Stomach (tissue), 9 donors: ENCODE data around the gene PPP1R3G. TPM values are rescaled to one million over a fixed set of nuclear protein-coding genes. Genes with fewer than 3 reads are reported as not detected.

Experiments
- DNase-seq, 2 donors: peaks; one replicate each; pipeline versions ENCODE4 v3.0.0 to v3.0.0-alpha.2; 2013 to 2019
- H3K27ac ChIP-seq, 5 donors: fragments of 200-600 bp in 4 of 5; sonication (generic) in 4 of 5; one replicate each; pipeline ENCODE4 v1.5.1; 2013 to 2019; ENCODE audit warnings: mild to moderate bottlenecking in 1 of 5, moderate library complexity in 1 of 5
- H3K27me3 ChIP-seq, 3 donors: fragments of 200-600 bp; sonication (generic); one replicate each; pipeline ENCODE4 v1.5.1; 2017 to 2019; ENCODE audit warnings: mixed run types in 1 of 3
- H3K36me3 ChIP-seq, 4 donors: fragments of 200-600 bp; sonication (generic); 1 replicate in 3 of 4; 2 replicates in 1 of 4; pipeline ENCODE4 v1.5.1; 2016 to 2019
- H3K4me1 ChIP-seq, 4 donors: fragments of 200-600 bp; sonication (generic); one replicate each; pipeline ENCODE4 v1.5.1; 2016 to 2019
- H3K4me3 ChIP-seq, 4 donors: fragments of 200-600 bp; sonication (generic) in 3 of 4; one replicate each; pipeline ENCODE4 v1.5.1; 2016 to 2019; ENCODE audit warnings: mild to moderate bottlenecking in 1 of 4
- H3K9me3 ChIP-seq, 4 donors: fragments of 200-600 bp; sonication (generic); one replicate each; pipeline ENCODE4 v1.5.1; 2016 to 2019
- EP300 ChIP-seq: sonication (generic); formaldehyde crosslinking; IDR thresholded peaks from one replicate; pipeline ENCODE4 v1.6.1; 2017; ENCODE audit warnings: antibody characterized with exemption
- POLR2A ChIP-seq, 4 donors: fragments of 450-650 bp; IDR thresholded peaks; one replicate each; pipeline ENCODE4 v1.6.1; 2016; ENCODE audit warnings: antibody characterized with exemption in 4 of 4, control low read depth in 2 of 4, mild to moderate bottlenecking in 1 of 4, moderate library complexity in 1 of 4
- POLR2AphosphoS5 ChIP-seq, 3 donors: sonication (generic); formaldehyde crosslinking; IDR thresholded peaks; one replicate each; pipeline ENCODE4 v1.6.1; 2016; ENCODE audit warnings: antibody characterized with exemption in 3 of 3
- WGBS, 5 donors: extraction: QIAGEN DNeasy Blood & Tissue Kit in 3 of 5; methylation state at CpG; one replicate each; pipeline versions ENCODE4 v1.1.5 to v1.1.7; 2013 to 2018; 5-methylcytosine and 5-hydroxymethylcytosine counted together
- intact Hi-C: fragments of 100-400 bp; cut with DNase I; formaldehyde crosslinking; loops from one replicate; pipeline ENCODE4 v1.15.1; 2023; ENCODE audit warnings: low total_unique reads
- polyA plus RNA-seq, 3 donors: library from polyadenylated mRNA; stranded (reverse); fragments of 200-250 nt; gene quantifications; one replicate each; pipeline ENCODE4 v1.2.3, GENCODE V29; 2013
- total RNA-seq, 5 donors: library from RNA; depleted of rRNA; stranded (reverse); fragments of >200 nt; gene quantifications; one replicate each; pipeline versions ENCODE4 v1.1.0 to v1.2.3, GENCODE V29; 2014 to 2016
- TF ChIP-seq, protein P1 (sequence below), 7 experiments: fragments of 450-650 bp in 4 of 7; fragments of 200-600 bp in 3 of 7; sonication (generic) in 3 of 7; IDR thresholded peaks; one replicate each; pipeline ENCODE4 v1.5.1; 2016 to 2019; ENCODE audit warnings: antibody characterized with exemption in 7 of 7, control low read depth in 2 of 7, mild to moderate bottlenecking in 1 of 7
- donor health status: healthy with polysubstance abuse.
- donor health status: Bipolar disorder and iron deficiency.
- donor health status: healthy.

PPP1R3G gene
- total and polyA plus RNA-seq, 8 donors: 0.12 to 1.3 (median 0.61) TPM; not detected in 2

DNA sequence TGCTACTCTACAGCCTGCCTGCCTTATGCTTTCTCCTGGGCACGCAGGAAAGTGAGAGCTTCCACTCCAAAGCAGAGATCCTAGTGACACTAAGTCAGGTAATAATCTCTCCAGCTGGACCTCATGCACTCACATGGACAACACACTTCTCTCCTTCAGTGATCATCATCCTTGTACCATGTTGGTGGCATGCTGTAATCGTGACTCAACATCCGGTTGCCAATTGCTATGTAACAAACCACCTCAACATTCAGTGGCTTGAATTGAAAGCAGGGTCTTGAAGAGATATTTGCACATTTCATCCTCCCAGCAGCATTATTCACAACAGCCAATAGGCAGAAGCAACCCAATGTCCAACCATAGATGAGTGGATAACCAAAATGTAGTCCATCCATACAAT lies 40.3 kb upstream of the PPP1R3G start:
- Histone ChIP-seq H3K4me1 (no peaks in the 10 kb centered on the region), H3K27ac (no peak overlapping the region)
- whole genome bisulfite sequencing, 5 donors: 74 to 98% (median 96%) methylated on average over 3 of the region's 3 CpGs

GRCh38 chr6:5045416-5045815 lies 39.7 kb upstream of the PPP1R3G start:
- H3K4me3 ChIP-seq: no peak overlapping the region
- TF ChIP-seq, protein P1, sequence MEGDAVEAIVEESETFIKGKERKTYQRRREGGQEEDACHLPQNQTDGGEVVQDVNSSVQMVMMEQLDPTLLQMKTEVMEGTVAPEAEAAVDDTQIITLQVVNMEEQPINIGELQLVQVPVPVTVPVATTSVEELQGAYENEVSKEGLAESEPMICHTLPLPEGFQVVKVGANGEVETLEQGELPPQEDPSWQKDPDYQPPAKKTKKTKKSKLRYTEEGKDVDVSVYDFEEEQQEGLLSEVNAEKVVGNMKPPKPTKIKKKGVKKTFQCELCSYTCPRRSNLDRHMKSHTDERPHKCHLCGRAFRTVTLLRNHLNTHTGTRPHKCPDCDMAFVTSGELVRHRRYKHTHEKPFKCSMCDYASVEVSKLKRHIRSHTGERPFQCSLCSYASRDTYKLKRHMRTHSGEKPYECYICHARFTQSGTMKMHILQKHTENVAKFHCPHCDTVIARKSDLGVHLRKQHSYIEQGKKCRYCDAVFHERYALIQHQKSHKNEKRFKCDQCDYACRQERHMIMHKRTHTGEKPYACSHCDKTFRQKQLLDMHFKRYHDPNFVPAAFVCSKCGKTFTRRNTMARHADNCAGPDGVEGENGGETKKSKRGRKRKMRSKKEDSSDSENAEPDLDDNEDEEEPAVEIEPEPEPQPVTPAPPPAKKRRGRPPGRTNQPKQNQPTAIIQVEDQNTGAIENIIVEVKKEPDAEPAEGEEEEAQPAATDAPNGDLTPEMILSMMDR (IDR thresholded peaks at IDR 0.05): no peak
- no peak for TF ChIP-seq POLR2AphosphoS5 (IDR thresholded peaks at IDR 0.05)
- no peak for TF ChIP-seq EP300
- no peak for TF ChIP-seq POLR2A (IDR thresholded peaks at IDR 0.05)
- H3K4me1 ChIP-seq: no peaks in the 10 kb centered on the region
- peaks cover 0 to 6% (median 0%) of the 10 kb centered on the region in 4 donors for H3K36me3 ChIP-seq
- WGBS, 5 donors: 60 to 84% (median 69%) methylated on average over 8 of the region's 8 CpGs
- intact Hi-C loops: no loop called here
- peak in 1 of 2 donors; percentile 32 for DNase-seq
- H3K27ac ChIP-seq: no peak overlapping the region
- no peaks in the 10 kb centered on the region for H3K27me3 ChIP-seq
- peaks cover 0 to 10% (median 2%) of the 10 kb centered on the region in 4 donors for H3K9me3 ChIP-seq

More for the DNA sequence above, 40.3 kb upstream of the PPP1R3G start:
- intact Hi-C loops: no loop called here
- no peak overlapping the region for H3K4me3 ChIP-seq
- TF ChIP-seq EP300 (no peak), POLR2AphosphoS5 (IDR thresholded peaks at IDR 0.05) (no peak), POLR2A (IDR thresholded peaks at IDR 0.05) (no peak)
- TF ChIP-seq, protein P1 (IDR thresholded peaks at IDR 0.05): no peak
- no peaks in the 10 kb centered on the region for H3K27me3 ChIP-seq
- peaks cover 0 to 6% (median 0%) of the 10 kb centered on the region in 4 donors for H3K36me3 ChIP-seq
- no peak for DNase-seq
- peaks cover 0 to 5% (median 0%) of the 10 kb centered on the region in 4 donors for H3K9me3 ChIP-seq

GRCh38 chr6:5046430-5046829 lies 38.7 kb upstream of the PPP1R3G start:
- TF ChIP-seq, protein P1 (IDR thresholded peaks at IDR 0.05): no peak
- TF ChIP-seq EP300: no peak
- no peak for TF ChIP-seq POLR2A (IDR thresholded peaks at IDR 0.05)
- TF ChIP-seq POLR2AphosphoS5 (IDR thresholded peaks at IDR 0.05): no peak
- no peaks in the 10 kb centered on the region for H3K27me3 ChIP-seq
- DNase-seq: peak in 1 of 2 donors; percentile 38
- no peak overlapping the region for H3K4me3 ChIP-seq
- H3K27ac ChIP-seq: no peak overlapping the region
- H3K4me1 ChIP-seq: no peaks in the 10 kb centered on the region
- 81 to 86% (median 84%) methylated on average over 7 to 9 of the region's 9 CpGs for WGBS, 5 donors
- peaks cover 0 to 20% (median 9%) of the 10 kb centered on the region in 4 donors for H3K9me3 ChIP-seq
- H3K36me3 ChIP-seq: peaks cover 0 to 6% (median 0%) of the 10 kb centered on the region in 4 donors
- intact Hi-C loops: no loop called here

GRCh38 chr6:5050009-5050408 lies 35.1 kb upstream of the PPP1R3G start:
- WGBS, 5 donors: 91 to 100% (median 95%) methylated on average over 2 of the region's 2 CpGs
- H3K4me1 ChIP-seq: no peaks in the 10 kb centered on the region
- TF ChIP-seq POLR2AphosphoS5 (IDR thresholded peaks at IDR 0.05) (no peak), POLR2A (IDR thresholded peaks at IDR 0.05) (no peak), EP300 (no peak)
- TF ChIP-seq, protein P1 (IDR thresholded peaks at IDR 0.05): no peak
- H3K27me3 ChIP-seq: no peaks in the 10 kb centered on the region
- no peak overlapping the region for H3K27ac ChIP-seq
- H3K36me3 ChIP-seq: no peaks in the 10 kb centered on the region
- H3K9me3 ChIP-seq: peaks cover 0 to 27% (median 14%) of the 10 kb centered on the region in 4 donors
- H3K4me3 ChIP-seq: no peak overlapping the region
- no peak for DNase-seq
- intact Hi-C loops: no loop called here
